VCaP (cell line): ENCODE data around the gene MECP2.

Source experiments
- H3K27ac ChIP-seq: fragments of 450-650 bp; 2 replicates; pipeline ENCODE4 v1.5.1; 2017
- CTCF ChIP-seq: fragments of 450-650 bp; conservative IDR thresholded peaks from 2 replicates; pipeline ENCODE4 v1.5.1; 2017; ENCODE audit warnings: mild to moderate bottlenecking, moderate library complexity

The MECP2 gene

GRCh38 chrX:153993978-153994377, 103.5 kb downstream of the MECP2 start:
- no peak overlapping the region for H3K27ac ChIP-seq
- TF ChIP-seq CTCF, result no peak

GRCh38 chrX:153993079-153993478, 104.4 kb downstream of the MECP2 start:
- TF ChIP-seq CTCF, result no peak

GRCh38 chrX:153992180-153992579, 105.3 kb downstream of the MECP2 start:
- H3K27ac ChIP-seq, result no peak overlapping the region
- TF ChIP-seq CTCF, result no peak

More at GRCh38 chrX:153993079-153993478, 104.4 kb downstream of the MECP2 start:
- H3K27ac ChIP-seq, result no peak overlapping the region

- TF ChIP-seq CTCF, result no peak
- H3K27ac ChIP-seq, result no peak overlapping the region
These were observed 106.4 kb downstream of the MECP2 start for GRCh38 chrX:153991013-153991580.

- no peak for TF ChIP-seq CTCF
- H3K27ac ChIP-seq, result no peak overlapping the region
These were observed 107.4 kb downstream of the MECP2 start for GRCh38 chrX:153989973-153990655.

- H3K27ac ChIP-seq, result no peak overlapping the region
- TF ChIP-seq CTCF, result no peak
These were observed 109.0 kb downstream of the MECP2 start for GRCh38 chrX:153988493-153988892.

GRCh38 chrX:153984351-153985178, 113.0 kb downstream of the MECP2 start:
- H3K27ac ChIP-seq, result peak overlapping the region; percentile 36
- TF ChIP-seq CTCF, result no peak
